ENCODE measurements around the gene RBBP8NL.

The RBBP8NL gene

GRCh38 chr20:62420846-62421715 lies 6.3 kb downstream of the RBBP8NL start:
- TF ChIP-seq EZH2phosphoT487 (conservative IDR thresholded peaks at IDR 0.05; ENCODE audit: low read length) (no peak), CTCF (IDR thresholded peaks at IDR 0.05; ENCODE audit: insufficient read depth, low read length, poor library complexity, severe bottlenecking) (no peak)
- H4K20me1 ChIP-seq (ENCODE audit: low read depth, low read length) = no peaks in the 10 kb centered on the region
- H2AFZ ChIP-seq (ENCODE audit: low read depth, low read length, severe bottlenecking) = no peak overlapping the region
- H3K36me3 ChIP-seq (ENCODE audit: low read length) = no peaks in the 10 kb centered on the region
- no peak overlapping the region for H3K4me2 ChIP-seq (ENCODE audit: low read depth, low read length, poor library complexity, severe bottlenecking)
- no peaks in the 10 kb centered on the region for H3K9me2 ChIP-seq (replicated peaks; ENCODE audit: insufficient read depth, low read length)
- no peak overlapping the region for H3K4me3 ChIP-seq (ENCODE audit: insufficient read depth, low read length, poor library complexity, severe bottlenecking)
- no peak overlapping the region for H3K9ac ChIP-seq (ENCODE audit: low read length)
- no peaks in the 10 kb centered on the region for H3K27me3 ChIP-seq (ENCODE audit: low read length)
- no peaks in the 10 kb centered on the region for H3F3A ChIP-seq (ENCODE audit: insufficient read depth)
- no peak overlapping the region for H3K27ac ChIP-seq (ENCODE audit: low read depth, low read length)
- no peaks in the 10 kb centered on the region for H3K79me2 ChIP-seq (ENCODE audit: insufficient read depth, low read length)
- no peaks in the 10 kb centered on the region for H3K9me3 ChIP-seq (ENCODE audit: insufficient read depth, low read length)

DNA sequence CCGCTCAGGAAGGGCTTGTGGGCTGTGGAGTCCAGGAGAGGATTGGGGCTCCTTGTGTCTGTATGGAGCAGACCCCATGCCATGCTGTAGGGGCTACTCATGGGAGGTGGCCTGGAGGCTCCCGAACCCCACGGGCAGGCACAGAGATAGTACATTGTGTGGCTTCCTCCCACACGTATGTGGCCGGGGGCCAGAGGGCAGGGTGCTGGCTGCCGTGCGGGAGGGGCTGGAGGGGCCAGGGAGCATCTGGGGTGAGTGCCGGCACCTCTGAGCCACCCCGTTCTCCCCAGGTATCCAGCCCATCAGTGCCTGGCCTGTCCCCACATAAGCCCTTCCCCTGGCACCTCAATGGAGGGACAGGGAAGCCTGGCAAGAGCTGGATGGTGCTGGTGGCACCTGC lies 7.6 kb downstream of the RBBP8NL start:
- Histone ChIP-seq H3K9me2 (replicated peaks; ENCODE audit: insufficient read depth, low read length) (no peaks in the 10 kb centered on the region), H3K36me3 (ENCODE audit: low read length) (no peaks in the 10 kb centered on the region), H3K9me3 (ENCODE audit: insufficient read depth, low read length) (no peaks in the 10 kb centered on the region), H2AFZ (ENCODE audit: low read depth, low read length, severe bottlenecking) (no peak overlapping the region), H4K20me1 (ENCODE audit: low read depth, low read length) (no peaks in the 10 kb centered on the region), H3K27me3 (ENCODE audit: low read length) (no peaks in the 10 kb centered on the region), H3K4me3 (ENCODE audit: insufficient read depth, low read length, poor library complexity, severe bottlenecking) (no peak overlapping the region), H3K9ac (ENCODE audit: low read length) (no peak overlapping the region), H3K4me2 (ENCODE audit: low read depth, low read length, poor library complexity, severe bottlenecking) (no peak overlapping the region), H3F3A (ENCODE audit: insufficient read depth) (no peaks in the 10 kb centered on the region), H3K27ac (ENCODE audit: low read depth, low read length) (no peak overlapping the region), H3K79me2 (ENCODE audit: insufficient read depth, low read length) (no peaks in the 10 kb centered on the region)
- TF ChIP-seq CTCF (IDR thresholded peaks at IDR 0.05; ENCODE audit: insufficient read depth, low read length, poor library complexity, severe bottlenecking) (no peak), EZH2phosphoT487 (conservative IDR thresholded peaks at IDR 0.05; ENCODE audit: low read length) (no peak)

DNA sequence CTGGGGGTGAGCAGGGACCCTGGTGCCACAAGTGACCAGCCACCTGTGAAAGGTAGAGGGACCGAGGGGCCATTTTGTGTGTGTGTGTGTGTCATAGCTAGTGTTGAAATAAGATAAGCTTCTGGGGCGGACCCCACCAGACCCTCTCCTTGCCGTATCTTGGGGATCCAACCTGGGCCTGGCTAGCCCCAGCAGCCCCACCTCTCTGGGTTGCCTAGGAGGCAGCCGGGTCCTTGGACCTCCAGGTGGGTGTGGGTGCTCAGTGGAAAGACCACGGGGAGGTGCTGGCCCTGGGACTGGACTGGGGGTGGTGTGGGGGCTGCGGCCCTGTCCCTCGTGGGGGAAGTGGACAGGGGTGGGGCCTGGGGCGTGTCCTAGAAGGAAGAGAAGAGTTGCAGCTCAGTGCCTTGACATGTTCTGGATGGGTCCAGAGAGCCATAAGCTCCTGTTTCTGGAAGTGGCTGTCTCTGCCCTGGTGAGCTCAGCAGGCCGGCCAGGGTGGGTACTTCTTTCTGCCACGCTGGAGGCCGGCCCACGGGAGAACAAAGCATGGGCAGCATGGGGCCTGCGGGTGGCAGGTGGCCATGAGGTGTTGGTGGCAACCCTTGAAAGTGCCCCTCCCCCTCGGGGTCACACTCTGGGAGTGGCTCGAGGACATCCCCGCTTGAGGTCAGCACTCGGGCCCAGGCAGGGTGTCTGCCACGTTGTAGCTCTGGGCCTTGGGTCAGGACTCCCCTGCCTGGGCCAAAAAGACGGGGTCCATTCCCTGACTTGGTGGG lies 8.4 kb downstream of the RBBP8NL start:
- H3K79me2 ChIP-seq (ENCODE audit: insufficient read depth, low read length) = no peaks in the 10 kb centered on the region
- H4K20me1 ChIP-seq (ENCODE audit: low read depth, low read length) = no peaks in the 10 kb centered on the region
- no peak overlapping the region for H3K4me3 ChIP-seq (ENCODE audit: insufficient read depth, low read length, poor library complexity, severe bottlenecking)
- no peak overlapping the region for H3K9ac ChIP-seq (ENCODE audit: low read length)
- H3K27ac ChIP-seq (ENCODE audit: low read depth, low read length) = no peak overlapping the region
- H3K4me2 ChIP-seq (ENCODE audit: low read depth, low read length, poor library complexity, severe bottlenecking) = no peak overlapping the region
- H3F3A ChIP-seq (ENCODE audit: insufficient read depth) = no peaks in the 10 kb centered on the region
- no peaks in the 10 kb centered on the region for H3K27me3 ChIP-seq (ENCODE audit: low read length)
- H2AFZ ChIP-seq (ENCODE audit: low read depth, low read length, severe bottlenecking) = no peak overlapping the region
- H3K9me3 ChIP-seq (ENCODE audit: insufficient read depth, low read length) = no peaks in the 10 kb centered on the region
- TF ChIP-seq CTCF (IDR thresholded peaks at IDR 0.05; ENCODE audit: insufficient read depth, low read length, poor library complexity, severe bottlenecking) = no peak
- TF ChIP-seq EZH2phosphoT487 (conservative IDR thresholded peaks at IDR 0.05; ENCODE audit: low read length) = no peak
- H3K36me3 ChIP-seq (ENCODE audit: low read length) = no peaks in the 10 kb centered on the region
- H3K9me2 ChIP-seq (replicated peaks; ENCODE audit: insufficient read depth, low read length) = no peaks in the 10 kb centered on the region
